ENCODE data around the gene VGF.
"Not testable (repeated sequence)": the region's sequence is repeated elsewhere in the genome, so short reads cannot be mapped to it uniquely, and the experiment has no call there.

Gene VGF
- total RNA-seq, result 0.05 to 0.65 reads per million in 2 donors

DNA sequence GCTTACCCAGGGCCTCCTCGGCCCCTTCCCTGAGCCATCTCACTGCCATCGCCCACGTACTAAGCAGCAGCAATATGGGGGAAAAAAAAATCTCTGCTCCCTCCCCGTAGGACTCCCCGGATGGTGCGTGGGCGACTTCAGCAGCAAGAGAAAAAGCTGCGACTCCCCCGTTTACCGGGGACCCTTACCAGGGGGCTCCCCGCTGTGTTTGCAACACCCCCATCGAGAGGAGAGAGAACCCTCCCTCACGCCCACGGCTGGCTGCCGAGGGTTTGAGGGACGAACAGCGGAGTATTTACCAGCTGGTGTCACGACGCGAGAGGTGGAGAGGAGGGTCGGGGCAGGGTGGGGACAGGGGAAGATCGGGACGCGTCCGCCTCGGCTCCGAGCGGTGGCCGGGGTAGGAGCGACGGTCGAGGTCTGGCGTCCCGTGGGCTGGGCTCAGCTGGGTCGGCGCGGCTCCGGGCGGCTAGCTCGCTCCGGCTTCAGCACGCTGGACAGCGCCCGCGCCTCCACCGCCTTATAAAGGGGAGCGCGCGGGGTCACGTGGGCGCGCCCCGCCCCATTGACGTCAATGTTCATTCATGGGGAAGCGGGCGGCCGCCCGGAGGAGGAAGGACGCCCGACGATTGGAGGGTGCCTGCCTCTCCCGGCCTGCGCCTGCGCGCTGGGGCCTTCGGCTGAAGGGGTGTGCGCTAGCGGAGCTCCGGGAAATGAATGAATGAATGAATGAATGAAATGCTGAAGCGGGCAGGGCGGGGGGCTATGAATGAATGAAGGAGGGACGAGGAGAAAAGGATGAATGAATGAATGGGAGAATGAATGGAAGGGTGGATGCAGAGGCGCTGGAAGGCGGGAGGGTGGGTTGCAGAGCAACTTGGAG, at the start of gene VGF:
Gene VGF (minus strand): TSS at position 495 of the 883 bp plus-strand sequence. CDS start 726 bp downstream, outside the sequence.
- DNase-seq, result peak; percentile 81

DNA sequence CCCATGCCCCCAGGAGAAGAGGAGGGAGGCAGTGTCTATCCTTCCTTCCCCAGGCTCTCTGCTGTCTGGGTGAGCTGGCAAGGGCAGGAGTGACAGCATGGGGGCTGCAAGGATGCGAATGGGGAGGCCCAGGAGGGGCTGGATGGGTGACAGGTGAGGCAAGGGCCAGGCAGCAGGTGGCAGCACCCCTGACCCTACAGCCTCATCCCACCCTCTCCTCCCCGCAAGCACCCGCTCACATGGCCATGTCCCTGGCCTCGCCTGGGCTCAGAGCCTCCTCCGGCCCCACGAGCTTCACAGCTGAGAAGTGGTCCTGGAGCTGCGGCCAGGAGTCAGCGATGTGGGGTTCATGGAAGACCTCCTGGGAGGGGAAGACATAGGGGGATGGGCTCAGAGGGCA, 46.6 kb upstream of the VGF start:
- no peak for DNase-seq

DNA sequence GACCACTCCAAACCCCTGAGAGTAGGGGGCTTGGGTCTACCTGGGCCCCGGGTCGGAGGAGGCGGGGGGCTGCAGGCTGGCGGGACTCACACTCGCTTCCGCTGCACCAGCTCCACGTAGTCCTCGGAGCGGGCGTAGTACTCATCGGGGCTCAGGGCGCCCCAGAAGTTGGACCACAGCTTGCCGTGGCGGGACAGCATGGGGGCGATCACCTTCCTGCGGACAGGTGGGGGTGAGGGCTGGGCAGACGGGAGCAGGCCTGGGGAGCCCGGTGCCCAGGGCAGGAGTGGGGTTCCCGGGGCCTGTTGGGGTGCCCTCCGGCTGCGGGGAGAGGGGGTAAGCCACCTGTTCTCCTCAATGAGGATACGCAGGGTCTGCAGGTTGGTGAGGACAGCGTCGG, 46.1 kb upstream of the VGF start:
- no peak for DNase-seq

DNA sequence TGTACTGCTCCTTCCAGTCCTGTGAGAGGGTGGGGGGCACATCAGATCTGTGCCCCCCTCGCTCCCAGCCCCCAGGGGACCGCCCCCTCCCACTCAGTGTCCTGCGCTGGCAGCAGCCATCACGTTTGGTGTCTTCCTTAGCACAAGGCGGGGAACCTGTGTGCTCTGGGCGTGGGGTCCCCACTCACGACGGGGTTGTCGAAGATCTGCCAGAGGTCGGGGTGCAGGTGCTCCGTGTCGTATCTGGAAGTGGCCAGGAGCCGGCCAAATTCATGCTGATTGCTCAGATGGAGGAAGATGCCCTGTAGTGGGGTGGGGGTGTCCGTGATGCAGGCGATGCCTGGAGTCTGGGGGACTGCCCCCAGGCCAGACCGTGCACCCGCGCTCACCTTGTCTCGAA, 44.8 kb upstream of the VGF start:
- DNase-seq, result no peak

DNA sequence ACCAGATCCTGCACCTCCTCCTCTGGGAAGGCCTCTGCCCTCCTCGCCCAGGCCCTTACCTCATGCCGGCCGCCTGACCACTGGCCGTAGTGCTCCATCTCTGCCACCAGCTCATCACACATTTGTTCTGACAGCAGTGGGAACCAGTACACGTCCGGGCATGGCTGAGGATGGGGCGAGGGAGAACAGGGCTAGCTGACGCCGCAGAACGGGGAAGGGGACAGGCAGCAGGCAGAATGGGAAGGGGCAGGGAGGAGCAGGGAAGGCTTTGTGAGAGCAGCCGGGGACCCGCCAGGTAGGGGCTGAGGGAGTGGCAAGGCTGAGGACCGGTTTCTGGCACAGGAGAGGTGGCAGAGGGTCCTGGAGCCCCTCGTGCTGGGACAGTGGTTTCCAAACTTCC, 43.4 kb upstream of the VGF start:
- DNase-seq, result no peak

DNA sequence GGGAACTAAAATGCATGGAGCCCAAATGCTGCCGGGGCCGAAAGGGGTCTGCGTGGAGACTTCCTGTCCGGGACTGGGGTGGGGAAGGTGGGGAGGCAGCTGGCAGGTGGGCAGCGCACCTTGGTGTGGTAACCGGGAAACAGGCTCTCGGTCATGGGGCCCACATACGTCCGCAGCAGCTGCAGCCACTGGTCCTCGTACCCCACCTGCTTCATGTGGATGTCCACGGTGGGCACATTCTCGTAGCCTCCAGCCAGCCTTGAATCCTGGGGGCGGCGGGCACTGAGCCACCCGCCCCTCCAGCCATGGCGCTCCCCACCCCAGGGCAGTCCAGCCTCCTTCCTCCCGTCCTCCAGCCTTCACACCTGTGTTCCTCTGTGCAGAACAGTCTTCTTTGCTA, 42.1 kb upstream of the VGF start:
- DNase-seq, result no peak

DNA sequence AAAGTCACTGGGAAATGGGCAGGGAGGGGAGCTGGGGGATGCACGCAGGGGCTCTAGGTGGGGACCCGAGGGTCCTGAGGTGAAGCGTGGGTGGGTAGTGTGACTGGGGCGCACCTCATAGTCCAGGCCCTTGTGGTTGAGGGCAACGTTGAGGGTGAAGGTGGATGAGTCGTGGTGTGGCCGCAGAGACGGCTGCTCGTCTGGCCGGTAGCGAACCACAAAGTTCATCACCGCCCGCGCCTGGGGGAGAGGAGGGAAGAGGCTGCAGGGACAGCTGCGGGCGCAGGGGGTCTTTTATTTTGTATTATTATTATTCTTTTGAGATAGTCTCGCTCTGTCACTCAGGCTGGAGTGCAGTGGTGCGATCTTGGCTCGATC, 41.3 kb upstream of the VGF start:
- no peak for DNase-seq

DNA sequence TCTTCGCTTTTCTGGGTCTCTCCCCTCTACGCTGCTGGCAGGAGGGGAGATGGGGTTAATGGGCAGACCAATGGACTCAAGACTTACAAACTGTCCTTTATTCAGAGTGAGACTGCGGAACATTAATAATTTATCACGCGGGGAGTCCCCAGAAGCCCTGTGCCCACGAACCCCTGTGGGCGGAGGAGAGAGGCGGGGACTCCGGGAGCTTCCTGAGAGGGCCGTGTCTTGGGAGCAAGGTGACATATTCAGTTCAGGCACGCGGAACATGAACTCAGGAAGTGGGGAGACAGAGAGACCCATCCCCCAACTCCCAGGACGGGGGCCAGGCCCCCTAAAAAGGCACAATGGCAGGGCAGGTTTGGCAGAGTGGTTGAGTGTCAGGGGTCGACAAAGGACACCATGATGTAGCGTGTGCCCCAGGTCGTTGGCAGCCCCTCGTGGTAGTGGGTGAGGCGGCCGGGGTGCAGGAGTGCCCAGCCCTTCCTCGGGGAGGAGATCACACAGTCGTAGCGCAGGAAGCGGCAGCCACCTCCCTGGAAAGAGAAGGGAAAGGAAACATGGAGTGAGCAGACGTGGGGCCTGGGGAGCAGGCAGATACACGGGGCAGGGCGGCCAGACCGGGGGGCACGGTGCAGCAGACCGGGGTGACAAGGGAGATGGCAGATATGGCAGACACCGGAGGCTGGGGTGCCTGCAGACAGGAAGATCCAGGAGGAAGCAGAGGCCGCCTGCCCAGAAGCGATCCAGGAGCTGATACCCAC, 40.7 kb upstream of the VGF start:
- no peak for DNase-seq

DNA sequence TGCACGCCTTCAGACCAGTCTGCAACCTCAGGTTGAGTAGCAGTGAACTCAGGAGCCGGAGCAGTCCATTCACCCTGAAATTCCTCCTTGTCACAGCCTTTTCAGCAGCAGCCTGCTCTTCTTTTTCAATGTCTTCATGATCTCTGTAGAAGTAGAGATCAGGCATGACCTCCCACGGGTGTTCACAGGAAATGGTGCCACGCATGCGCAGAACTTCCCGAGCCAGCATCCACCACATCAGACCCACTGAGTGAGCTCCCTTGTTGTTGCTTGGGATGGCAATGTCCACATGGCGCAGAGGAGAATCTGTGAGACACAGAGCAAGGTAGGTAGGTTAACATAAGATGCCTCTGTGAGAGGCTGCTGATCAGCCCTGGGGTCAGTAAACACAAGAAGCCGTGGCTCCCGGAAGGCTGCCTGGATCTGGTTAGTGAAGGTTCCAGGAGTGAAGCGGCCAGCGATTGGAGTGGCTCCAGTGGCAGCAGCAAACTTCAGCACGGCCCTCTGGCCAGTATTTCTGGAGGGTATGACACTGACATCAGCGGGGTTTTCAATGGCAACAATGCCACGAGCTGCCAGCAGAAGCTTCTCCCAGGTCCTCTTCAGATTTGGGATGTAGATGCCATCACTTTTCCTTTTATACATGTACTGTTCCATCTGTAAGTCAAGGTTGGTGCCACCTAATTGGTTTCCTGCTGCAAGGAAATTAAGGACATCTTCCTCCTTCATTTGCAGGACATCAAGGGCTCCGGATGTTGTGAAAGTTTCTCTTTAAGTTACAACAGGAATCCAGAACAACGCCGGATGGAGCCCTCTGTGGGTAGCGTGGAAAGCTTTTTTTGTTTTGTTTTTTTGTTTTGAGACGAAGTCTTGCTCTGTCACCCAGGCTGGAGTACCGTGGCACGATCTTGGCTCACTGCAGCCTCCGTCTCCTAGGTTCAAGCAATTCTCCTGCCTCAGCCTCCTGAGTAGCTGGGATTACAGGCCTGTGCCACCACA, 38.7 kb upstream of the VGF start:
- not testable (repeated sequence) for DNase-seq

DNA sequence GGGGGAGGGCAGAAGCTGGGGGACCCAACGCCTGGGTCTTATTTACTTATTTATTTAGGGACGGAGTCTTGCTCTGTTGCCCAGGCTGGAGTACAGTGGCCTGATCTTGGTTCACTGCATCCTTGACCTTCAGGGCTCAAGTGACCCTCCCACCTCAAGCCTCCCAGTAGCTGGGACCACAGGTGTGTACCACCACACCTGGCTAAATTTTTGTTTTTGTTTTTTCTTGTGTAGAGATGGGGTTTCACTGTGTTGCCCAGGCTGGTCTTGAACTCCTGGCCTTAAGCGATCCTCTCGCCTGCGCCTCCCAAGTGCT, 37.2 kb upstream of the VGF start:
- no peak for DNase-seq

DNA sequence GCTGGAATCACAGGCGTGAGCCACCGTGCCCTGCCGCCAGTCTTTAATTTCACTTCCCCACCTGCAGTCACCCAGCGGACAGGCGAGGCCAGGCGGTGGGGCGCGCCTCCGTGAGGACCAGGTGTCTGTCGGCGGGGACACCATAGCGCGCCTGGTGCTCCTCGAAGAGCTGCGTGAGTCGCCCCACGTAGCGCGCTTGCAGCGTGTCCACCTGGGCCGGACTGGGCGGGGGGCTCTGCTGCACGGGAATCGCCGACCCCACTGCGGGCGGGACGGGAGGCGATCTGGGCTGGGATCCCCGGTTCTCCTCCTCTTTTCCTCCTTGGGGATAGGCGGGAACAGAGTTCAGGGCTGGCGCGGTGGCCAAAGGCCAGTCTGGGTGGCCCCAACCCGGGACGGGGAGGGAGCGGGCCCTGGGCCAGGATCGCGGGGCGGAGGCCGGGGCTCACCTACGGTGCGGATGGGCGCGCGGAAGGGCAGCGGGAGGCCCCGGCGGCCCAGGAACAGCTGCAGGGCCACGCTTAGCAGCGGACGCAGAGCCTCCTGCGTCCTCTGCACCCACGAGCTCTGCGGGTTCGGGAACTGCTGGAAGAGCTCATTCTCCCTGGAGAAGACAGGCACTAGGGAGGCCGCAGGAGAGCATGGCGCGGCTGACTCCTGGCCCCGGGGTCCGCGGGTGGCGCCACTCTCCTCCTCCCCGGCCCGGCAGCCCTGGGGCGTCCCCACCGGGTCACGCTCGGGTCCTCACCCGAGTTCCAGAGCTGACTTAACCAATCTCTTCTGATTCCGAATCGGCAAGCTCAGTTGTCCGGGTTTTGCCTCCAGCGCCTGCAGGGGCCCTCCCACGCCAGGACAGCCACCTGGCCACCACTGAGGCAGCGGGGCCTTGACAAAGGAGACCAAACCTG, 36.6 kb upstream of the VGF start:
- DNase-seq, result no peak

DNA sequence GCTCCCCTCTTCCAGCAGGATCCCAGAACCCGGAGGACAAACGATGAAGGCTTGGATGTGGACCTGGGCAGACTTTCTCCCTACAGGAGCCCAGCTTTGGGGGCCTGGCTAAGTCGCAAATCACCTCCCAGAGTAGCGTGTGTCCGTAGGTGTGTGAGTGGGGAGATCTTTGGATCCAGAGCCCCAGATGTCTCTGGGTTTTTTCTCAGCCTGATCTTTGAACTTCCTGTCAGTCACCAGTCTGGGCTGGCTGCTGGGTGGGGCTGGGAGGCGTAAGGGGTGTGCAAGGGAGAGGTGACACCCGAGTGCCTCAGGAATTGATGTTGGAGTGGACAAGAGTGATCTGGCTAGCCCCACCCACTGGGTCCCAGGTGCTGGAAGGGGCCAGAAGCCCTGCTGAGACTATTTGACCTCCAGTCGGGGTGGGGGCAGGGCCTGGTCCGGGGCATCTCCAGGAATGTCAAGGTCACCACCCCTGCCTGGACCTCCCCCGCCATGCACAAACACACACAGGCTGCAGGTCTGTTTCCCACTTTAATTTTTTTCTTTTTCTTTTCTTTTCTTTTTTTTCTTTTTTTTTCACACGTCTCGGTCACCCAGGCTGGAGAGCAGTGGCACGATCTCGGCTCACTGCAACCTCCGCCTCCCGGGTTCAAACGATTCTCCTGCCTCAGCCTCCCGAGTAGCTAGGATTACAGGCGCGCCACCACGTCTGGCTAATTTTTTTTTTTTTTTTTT, 35.7 kb upstream of the VGF start, which contains the start of gene MOGAT3:
Gene MOGAT3 (minus strand): TSS at position 175 of the 738 bp plus-strand sequence. CDS start 182 bp downstream, outside the sequence.
- no peak for DNase-seq

DNA sequence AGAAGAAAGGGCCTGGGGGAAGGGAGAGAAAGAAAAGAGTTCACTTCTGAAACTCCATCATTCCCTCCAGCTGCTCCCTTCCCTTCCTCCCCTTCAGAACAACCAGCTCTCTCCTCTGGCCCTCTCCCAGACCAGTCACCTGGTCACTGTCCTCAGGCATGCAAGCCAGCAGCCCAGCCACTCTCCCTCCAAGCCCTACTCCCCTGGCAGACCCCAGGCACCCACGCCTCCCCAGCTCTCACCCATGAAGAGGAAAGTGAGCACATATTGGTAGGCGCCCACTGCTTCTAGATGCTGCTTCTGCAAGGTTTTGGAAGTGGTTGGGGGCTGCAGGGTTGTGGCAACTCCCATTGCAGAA, 35.1 kb upstream of the VGF start:
- no peak for DNase-seq

DNA sequence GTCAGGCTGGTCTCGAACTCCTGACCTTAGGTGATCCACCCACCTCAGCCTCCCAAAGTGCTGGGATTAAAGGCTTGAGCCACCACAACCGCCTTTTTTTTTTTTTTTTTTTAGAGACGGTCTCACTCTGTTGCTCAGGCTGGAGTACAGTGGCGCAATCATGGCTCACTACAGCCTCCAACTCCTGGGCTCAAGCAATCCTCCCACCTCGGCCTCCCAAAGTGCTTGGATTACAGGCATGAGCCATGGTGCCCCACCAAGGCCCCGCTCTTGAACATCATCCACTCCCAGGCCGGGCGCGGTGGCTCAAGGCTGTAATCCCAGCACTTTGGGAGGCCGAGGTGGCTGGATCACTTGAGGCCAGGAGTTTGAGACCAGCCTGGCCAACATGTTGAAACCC, 34.2 kb upstream of the VGF start:
- not testable (repeated sequence) for DNase-seq

DNA sequence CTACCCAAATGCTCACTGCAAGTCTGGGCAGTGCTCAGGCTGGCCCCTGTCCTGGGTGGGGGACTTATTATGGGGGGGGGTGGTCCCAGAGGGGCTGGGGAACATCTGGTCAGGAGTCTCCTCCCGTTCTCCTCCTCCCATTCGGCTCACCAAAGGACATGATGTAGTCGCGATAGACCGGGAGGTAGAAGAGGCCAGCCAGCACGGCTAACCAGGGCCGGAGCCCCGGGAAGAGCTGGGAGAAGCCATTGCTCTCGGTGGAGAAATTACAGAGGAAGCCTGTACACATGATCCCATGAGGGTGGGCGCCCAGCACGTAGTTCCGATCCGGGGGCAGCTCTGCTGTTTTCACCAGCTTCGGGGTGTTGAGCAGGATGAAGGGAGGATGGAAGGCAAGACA, 33.1 kb upstream of the VGF start:
- DNase-seq, result no peak

DNA sequence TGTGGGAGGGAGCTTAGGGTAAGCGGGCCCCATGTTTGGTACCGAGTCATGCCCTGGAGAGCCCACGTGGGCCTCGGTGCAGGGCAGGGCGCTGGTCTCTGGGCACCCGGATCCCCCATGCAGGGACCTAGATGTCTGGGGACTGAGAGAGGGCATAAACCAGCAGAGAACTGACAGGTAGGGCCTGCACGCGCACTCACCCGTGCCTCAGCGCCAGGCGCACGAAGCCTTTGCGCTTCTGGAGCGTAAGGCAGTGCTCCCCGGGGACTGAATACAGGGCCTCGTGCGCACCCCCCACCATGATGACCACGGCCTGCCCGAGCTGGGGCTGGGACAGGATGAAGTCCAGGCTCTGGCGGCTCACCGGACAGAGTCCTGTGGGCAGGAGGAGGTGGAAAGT, 32.6 kb upstream of the VGF start:
- no peak for DNase-seq

DNA sequence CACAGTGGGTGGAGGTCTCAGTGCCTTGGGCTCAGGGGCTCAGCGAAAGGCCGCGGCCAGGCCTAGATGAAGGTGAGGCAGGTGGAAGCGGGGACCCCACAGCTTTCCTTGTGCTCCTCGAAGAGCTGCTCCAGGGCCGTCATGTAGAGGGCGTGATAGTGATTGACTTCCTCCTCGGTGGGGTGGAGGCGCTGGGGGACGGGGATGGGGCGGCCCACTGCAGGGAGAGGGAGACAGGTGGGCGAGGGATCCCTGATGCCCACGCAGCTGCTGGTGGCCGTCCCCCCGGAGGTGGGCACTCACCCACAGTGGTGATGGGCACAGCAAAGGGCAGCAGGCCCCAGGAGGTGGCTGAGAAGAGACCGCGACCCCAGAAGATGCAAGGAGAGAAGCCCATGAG, 30.5 kb upstream of the VGF start:
- no peak for DNase-seq

DNA sequence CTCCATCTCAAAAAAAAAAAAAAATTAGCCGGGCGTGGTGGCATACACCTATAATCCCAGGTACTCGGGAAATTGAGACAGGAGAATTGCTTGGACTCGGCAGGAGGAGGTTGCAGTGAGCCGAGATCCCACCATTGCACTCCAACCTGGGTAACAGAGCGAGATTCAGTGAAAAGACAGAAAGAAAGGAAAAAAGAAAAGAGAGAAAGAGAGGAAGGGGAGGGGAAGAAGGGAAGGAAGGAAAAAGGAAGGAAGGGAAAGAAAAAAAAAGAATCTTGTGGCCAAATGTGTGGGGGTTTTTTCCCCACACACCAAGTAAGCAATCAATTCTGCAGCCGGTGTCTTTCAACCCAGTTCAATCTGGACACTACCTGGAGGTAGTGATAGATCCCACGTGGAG, 23.7 kb upstream of the VGF start:
- DNase-seq, result no peak

DNA sequence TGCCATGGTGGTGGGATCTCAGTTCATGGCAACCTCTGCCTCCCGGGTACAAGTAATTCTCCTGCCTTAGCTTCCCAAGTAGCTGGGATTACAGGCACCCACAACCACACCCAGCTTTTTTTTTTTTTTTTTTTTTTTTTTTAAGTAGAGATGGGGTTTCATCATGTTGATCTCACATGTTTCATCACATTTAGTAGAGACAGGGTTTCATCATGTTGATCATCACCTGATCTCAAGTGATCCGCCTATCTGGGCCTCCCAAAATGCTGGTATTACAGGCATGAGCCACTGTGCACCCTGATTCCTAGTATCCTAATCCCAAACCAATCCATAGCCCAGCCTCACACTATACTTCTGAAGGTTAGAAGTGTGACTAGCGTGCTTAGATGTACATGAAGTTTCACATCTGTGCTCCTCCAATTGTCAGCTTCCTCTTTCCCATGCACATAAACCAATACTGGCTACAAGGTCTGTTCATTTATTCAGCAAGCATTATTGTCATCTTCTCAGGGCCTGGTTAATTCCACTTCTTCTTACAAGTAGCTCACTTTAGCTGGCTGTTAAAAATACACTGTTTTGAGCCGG, 21.6 kb upstream of the VGF start:
- DNase-seq, result no peak

DNA sequence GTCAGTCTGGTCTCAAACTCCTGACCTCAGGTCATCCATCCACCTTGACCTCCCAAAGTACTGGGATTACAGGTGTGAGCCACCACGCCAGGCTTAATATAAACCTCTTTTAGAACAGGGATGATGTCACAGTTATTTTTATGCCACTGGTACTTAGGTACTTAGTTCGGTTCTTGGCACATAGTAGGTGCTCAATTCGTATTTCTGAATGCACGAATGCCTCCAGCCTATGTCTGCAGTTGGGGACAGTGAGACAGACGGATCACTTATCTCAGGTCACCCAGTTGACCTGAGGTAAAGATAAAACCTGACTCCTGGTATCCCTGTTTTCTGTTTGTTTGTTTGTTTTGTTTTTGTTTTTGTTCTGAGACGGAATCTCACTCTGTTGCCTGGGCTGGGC, 20.8 kb upstream of the VGF start:
- no peak for DNase-seq
